Sigmoid colon (tissue), 3 donors: Measurements from ENCODE around the gene SEMA6B.

Source experiments
- POLR2A ChIP-seq, 2 donors: fragments of 450-650 bp; IDR thresholded peaks; one replicate each; pipeline ENCODE4 v1.6.1; 2016; ENCODE audit warnings: antibody characterized with exemption in 2 of 2, mild to moderate bottlenecking in 2 of 2, moderate library complexity in 2 of 2
- TF ChIP-seq, protein P1 (sequence below), 4 experiments: fragments of 450-650 bp in 3 of 4; fragments of 200-600 bp in 1 of 4; IDR thresholded peaks; one replicate each; pipeline ENCODE4 v1.5.1; 2016 to 2019; ENCODE audit warnings: antibody characterized with exemption in 4 of 4, mild to moderate bottlenecking in 3 of 4, moderate library complexity in 2 of 4

- TF ChIP-seq POLR2A (IDR thresholded peaks at IDR 0.05) = no peak
- TF ChIP-seq, protein P1, sequence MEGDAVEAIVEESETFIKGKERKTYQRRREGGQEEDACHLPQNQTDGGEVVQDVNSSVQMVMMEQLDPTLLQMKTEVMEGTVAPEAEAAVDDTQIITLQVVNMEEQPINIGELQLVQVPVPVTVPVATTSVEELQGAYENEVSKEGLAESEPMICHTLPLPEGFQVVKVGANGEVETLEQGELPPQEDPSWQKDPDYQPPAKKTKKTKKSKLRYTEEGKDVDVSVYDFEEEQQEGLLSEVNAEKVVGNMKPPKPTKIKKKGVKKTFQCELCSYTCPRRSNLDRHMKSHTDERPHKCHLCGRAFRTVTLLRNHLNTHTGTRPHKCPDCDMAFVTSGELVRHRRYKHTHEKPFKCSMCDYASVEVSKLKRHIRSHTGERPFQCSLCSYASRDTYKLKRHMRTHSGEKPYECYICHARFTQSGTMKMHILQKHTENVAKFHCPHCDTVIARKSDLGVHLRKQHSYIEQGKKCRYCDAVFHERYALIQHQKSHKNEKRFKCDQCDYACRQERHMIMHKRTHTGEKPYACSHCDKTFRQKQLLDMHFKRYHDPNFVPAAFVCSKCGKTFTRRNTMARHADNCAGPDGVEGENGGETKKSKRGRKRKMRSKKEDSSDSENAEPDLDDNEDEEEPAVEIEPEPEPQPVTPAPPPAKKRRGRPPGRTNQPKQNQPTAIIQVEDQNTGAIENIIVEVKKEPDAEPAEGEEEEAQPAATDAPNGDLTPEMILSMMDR (IDR thresholded peaks at IDR 0.05) = no peak
Measured at GRCh38 chr19:4571305-4571917, 11.9 kb upstream of the SEMA6B start.
